GM12872 (cell line): ENCODE measurements around the gene PREX1.

Experiments
- CTCF ChIP-seq: IDR thresholded peaks from 3 replicates; pipeline ENCODE4 v1.5.1; 2011; ENCODE audit warnings: low read depth, mild to moderate bottlenecking, low read length, moderate library complexity; ENCODE audit not compliant: insufficient read depth

Gene PREX1

GRCh38 chr20:48844996-48845395 is 17.2 kb upstream of the PREX1 start:
- no peak for TF ChIP-seq CTCF

- no peak for TF ChIP-seq CTCF
Observed at GRCh38 chr20:48843057-48843806, 15.4 kb upstream of the PREX1 start.

- TF ChIP-seq CTCF: no peak
Observed at GRCh38 chr20:48841875-48842529, 14.2 kb upstream of the PREX1 start.

GRCh38 chr20:48841196-48841874 is 13.5 kb upstream of the PREX1 start:
- no peak for TF ChIP-seq CTCF

GRCh38 chr20:48839154-48839917 is 11.5 kb upstream of the PREX1 start:
- no peak for TF ChIP-seq CTCF

GRCh38 chr20:48837014-48837413 is 9.2 kb upstream of the PREX1 start:
- TF ChIP-seq CTCF: no peak

GRCh38 chr20:48835390-48835789 is 7.6 kb upstream of the PREX1 start:
- no peak for TF ChIP-seq CTCF
